Activated CD4-positive, alpha-beta memory T cell treated with anti-CD3 and anti-CD28 coated beads, Interleukin-2, amount 10 ng/mL, durations not matched to agents 7 days and 5 days (primary cell): ENCODE data around the gene ITPRID1. TPM values are rescaled to one million over a fixed set of nuclear protein-coding genes. Genes with fewer than 3 reads are reported as not detected.
"Not testable (repeated sequence)": the region's sequence is repeated elsewhere in the genome, so short reads cannot be mapped to it uniquely, and the experiment has no call there.

Source experiments
- CTCF ChIA-PET: fragments of 350-600 bp; sonication (Branson Sonifier 250); formaldehyde crosslinking; loops from one replicate; lab custom pipeline; 2021; ENCODE audit warnings: antibody characterized with exemption, inconsistent platforms; lab: Charles Lee
- POLR2A ChIA-PET: fragments of 350-600 bp; sonication (Branson Sonifier 250); formaldehyde crosslinking; loops from one replicate; lab custom pipeline; 2021; ENCODE audit warnings: antibody characterized with exemption; lab: Charles Lee
- DNase-seq: peaks from one replicate; pipeline ENCODE4 v3.0.0-alpha.2; 2020
- H3K27ac Mint-ChIP-seq: one replicate; pipeline ENCODE4 v1.8.0; 2021; ENCODE audit warnings: mild to moderate bottlenecking, mixed read lengths
- H3K27me3 Mint-ChIP-seq: one replicate; pipeline ENCODE4 v1.8.0; 2021; ENCODE audit warnings: mixed read lengths
- H3K36me3 Mint-ChIP-seq: one replicate; pipeline ENCODE4 v1.8.0; 2021; ENCODE audit warnings: low read depth, mixed read lengths
- H3K4me1 Mint-ChIP-seq: one replicate; pipeline ENCODE4 v1.8.0; 2021; ENCODE audit warnings: mixed read lengths
- H3K4me3 Mint-ChIP-seq: one replicate; pipeline ENCODE4 v1.8.0; 2021; ENCODE audit warnings: mild to moderate bottlenecking, mixed read lengths
- H3K9me3 Mint-ChIP-seq: one replicate; pipeline ENCODE4 v1.8.0; 2021; ENCODE audit warnings: mixed read lengths
- total RNA-seq, 2 experiments: library from RNA; stranded (reverse); gene quantifications; one replicate each; pipeline ENCODE4 v1.2.3, GENCODE V29; 2021

The ITPRID1 gene
- total RNA-seq, 2 experiments from 2014 or later = not detected

- ChIA-PET POLR2A (no interaction called here), CTCF (no interaction called here)
- Mint-ChIP-seq H3K4me1 (no peaks in the 10 kb centered on the region), H3K27me3 (no peaks in the 10 kb centered on the region), H3K9me3 (peaks cover 2% of the 10 kb centered on the region), H3K36me3 (no peaks in the 10 kb centered on the region), H3K4me3 (no peak overlapping the region), H3K27ac (no peak overlapping the region)
- DNase-seq = no peak
Measured at GRCh38 chr7:31526864-31527263, 13.0 kb downstream of the ITPRID1 start.

GRCh38 chr7:31529103-31529502, 15.2 kb downstream of the ITPRID1 start:
- Mint-ChIP-seq H3K27me3 (no peaks in the 10 kb centered on the region), H3K27ac (no peak overlapping the region), H3K36me3 (no peaks in the 10 kb centered on the region), H3K9me3 (no peaks in the 10 kb centered on the region), H3K4me1 (no peaks in the 10 kb centered on the region), H3K4me3 (no peak overlapping the region)
- ChIA-PET POLR2A (no interaction called here), CTCF (no interaction called here)
- DNase-seq = no peak

DNA sequence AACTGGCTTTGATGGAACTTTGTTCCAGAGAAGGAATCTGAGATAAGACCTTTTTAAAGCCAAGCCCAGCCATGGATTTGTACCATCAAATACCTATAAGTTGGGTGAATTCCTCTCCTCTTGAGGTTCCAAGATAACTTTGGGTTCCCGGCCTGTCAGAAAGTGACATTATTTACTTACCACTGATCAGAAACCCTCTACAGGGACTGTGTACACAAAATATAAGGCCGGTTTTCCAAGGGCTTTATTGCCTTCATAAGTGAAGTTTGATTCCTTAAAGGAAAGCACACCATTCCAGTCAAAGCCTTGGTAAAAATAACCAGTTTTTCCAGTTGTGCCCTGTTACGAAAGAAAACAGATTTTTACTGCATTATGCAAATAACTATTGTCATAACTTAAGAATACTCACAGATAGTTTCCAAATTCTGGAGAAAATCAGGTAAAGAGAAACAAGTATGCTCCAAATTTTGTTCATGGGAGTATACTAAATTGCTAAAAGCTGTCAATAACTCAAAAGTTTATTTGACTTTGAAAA, 26.8 kb downstream of the ITPRID1 start:
- CTCF ChIA-PET, H3K27ac Mint-ChIP-seq, H3K9me3 Mint-ChIP-seq, DNase-seq, H3K4me1 Mint-ChIP-seq, POLR2A ChIA-PET, H3K4me3 Mint-ChIP-seq, H3K27me3 Mint-ChIP-seq, H3K36me3 Mint-ChIP-seq: not testable (repeated sequence)

- Mint-ChIP-seq H3K36me3 (no peaks in the 10 kb centered on the region), H3K4me1 (no peaks in the 10 kb centered on the region), H3K27ac (no peak overlapping the region), H3K9me3 (no peaks in the 10 kb centered on the region), H3K27me3 (no peaks in the 10 kb centered on the region), H3K4me3 (no peak overlapping the region)
- CTCF ChIA-PET = no interaction called here
- POLR2A ChIA-PET = no interaction called here
- DNase-seq = no peak
Measured at GRCh38 chr7:31545549-31545948, 31.7 kb downstream of the ITPRID1 start.

- no peak overlapping the region for H3K27ac Mint-ChIP-seq
- no peak for DNase-seq
- H3K4me3 Mint-ChIP-seq = no peak overlapping the region
- no peaks in the 10 kb centered on the region for H3K4me1 Mint-ChIP-seq
- no peaks in the 10 kb centered on the region for H3K36me3 Mint-ChIP-seq
- no peaks in the 10 kb centered on the region for H3K9me3 Mint-ChIP-seq
- H3K27me3 Mint-ChIP-seq = no peaks in the 10 kb centered on the region
- CTCF ChIA-PET = no interaction called here
- POLR2A ChIA-PET = no interaction called here
Measured at GRCh38 chr7:31549611-31550010, 35.7 kb downstream of the ITPRID1 start.

GRCh38 chr7:31550432-31550831, 36.5 kb downstream of the ITPRID1 start:
- no peak for DNase-seq
- no peak overlapping the region for H3K4me3 Mint-ChIP-seq
- H3K36me3 Mint-ChIP-seq = no peaks in the 10 kb centered on the region
- CTCF ChIA-PET = no interaction called here
- POLR2A ChIA-PET = no interaction called here
- no peaks in the 10 kb centered on the region for H3K4me1 Mint-ChIP-seq
- no peaks in the 10 kb centered on the region for H3K9me3 Mint-ChIP-seq
- H3K27ac Mint-ChIP-seq = no peak overlapping the region
- H3K27me3 Mint-ChIP-seq = no peaks in the 10 kb centered on the region

DNA sequence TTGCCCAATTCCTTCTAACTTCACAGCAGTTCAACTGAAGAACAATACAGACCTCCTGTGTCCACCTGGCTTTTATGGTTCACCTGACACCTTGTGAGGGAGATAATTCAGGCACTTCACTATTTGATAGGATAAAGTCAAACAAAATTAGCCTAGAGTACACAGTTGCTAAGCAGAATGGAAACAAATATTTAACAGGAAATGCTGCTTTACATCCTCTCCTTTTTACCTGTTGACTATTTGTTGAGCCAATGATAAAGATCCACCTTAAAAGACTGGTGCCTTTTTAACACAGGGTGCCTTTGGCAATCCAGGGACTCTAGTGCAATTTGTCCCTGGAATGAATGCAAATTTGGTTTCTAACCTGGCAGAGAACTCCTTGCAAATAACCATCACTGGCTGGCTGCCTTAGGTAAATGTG, 39.8 kb downstream of the ITPRID1 start:
- CTCF ChIA-PET = no interaction called here
- no peaks in the 10 kb centered on the region for H3K9me3 Mint-ChIP-seq
- no peak overlapping the region for H3K27ac Mint-ChIP-seq
- H3K36me3 Mint-ChIP-seq = no peaks in the 10 kb centered on the region
- POLR2A ChIA-PET = no interaction called here
- no peak for DNase-seq
- no peaks in the 10 kb centered on the region for H3K27me3 Mint-ChIP-seq
- H3K4me3 Mint-ChIP-seq = no peak overlapping the region
- H3K4me1 Mint-ChIP-seq = no peaks in the 10 kb centered on the region

DNA sequence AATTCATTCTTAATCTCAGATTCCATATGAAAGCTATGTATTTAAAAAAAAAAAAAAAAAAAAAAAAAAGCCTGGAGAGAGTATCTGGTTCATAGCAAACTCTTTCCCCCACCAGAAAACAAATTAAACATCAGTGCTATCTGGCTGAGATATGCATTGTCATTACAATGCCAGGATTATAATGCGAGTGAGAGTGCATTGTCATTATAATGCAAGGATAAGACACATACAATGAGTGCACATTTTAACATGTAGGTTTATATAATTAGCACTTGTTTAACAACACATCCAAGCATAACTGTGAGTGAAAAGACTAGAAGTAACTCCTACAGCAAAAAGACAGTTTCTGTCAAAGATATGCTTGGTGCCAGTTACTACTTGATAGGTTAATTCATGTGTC, 48.1 kb downstream of the ITPRID1 start:
- no peak overlapping the region for H3K27ac Mint-ChIP-seq
- DNase-seq = no peak
- H3K4me3 Mint-ChIP-seq = no peak overlapping the region
- CTCF ChIA-PET = no interaction called here
- H3K4me1 Mint-ChIP-seq = no peaks in the 10 kb centered on the region
- H3K27me3 Mint-ChIP-seq = no peaks in the 10 kb centered on the region
- H3K36me3 Mint-ChIP-seq = no peaks in the 10 kb centered on the region
- POLR2A ChIA-PET = no interaction called here
- no peaks in the 10 kb centered on the region for H3K9me3 Mint-ChIP-seq

DNA sequence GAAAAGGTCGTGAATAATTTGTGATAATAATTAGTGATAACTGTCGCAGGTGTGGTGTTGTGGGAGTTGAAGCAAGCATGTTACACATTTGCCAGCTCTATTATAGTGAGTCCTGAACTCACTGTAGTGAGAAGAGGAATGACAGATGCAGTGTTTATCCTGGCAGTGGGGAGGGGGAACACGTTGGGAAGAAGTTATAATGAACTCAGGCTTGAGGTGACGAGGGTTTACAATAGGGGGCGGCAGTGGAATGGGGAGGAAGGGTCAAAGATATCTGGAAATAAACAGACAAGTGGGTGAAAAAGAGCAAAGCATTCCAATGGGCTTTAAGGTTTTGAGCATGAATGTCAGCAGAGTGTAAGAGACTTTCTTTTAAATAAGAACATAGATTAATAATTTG, 49.6 kb downstream of the ITPRID1 start:
- no peaks in the 10 kb centered on the region for H3K27me3 Mint-ChIP-seq
- H3K27ac Mint-ChIP-seq = no peak overlapping the region
- no peak overlapping the region for H3K4me3 Mint-ChIP-seq
- no peaks in the 10 kb centered on the region for H3K4me1 Mint-ChIP-seq
- no peak for DNase-seq
- peaks cover 4% of the 10 kb centered on the region for H3K9me3 Mint-ChIP-seq
- CTCF ChIA-PET = no interaction called here
- H3K36me3 Mint-ChIP-seq = no peaks in the 10 kb centered on the region
- POLR2A ChIA-PET = no interaction called here

GRCh38 chr7:31563951-31564350, 50.1 kb downstream of the ITPRID1 start:
- CTCF ChIA-PET = no interaction called here

DNA sequence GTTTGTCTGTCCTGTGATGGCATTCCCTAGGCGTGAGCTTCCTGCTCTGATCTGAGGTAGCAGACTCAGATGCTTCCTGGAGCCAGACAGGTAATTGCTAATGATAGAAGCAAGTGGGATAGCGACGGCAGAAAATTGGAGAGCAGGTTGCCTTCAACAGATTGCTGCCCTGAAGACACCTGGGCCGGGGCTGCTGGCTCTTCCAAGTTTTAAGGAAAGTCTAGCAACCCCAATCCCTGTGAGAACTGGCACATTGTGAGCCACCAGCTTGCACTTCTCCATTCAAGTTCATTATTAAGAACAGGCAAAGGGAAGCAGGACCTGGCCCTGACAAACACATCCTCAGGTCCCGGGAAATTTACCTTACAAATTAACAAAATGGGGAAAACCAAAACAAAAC, 50.8 kb downstream of the ITPRID1 start:
- H3K27ac Mint-ChIP-seq = no peak overlapping the region
- DNase-seq = no peak

More at GRCh38 chr7:31563951-31564350, 50.1 kb downstream of the ITPRID1 start:
- no peak overlapping the region for H3K27ac Mint-ChIP-seq
- POLR2A ChIA-PET = no interaction called here
- H3K4me1 Mint-ChIP-seq = no peaks in the 10 kb centered on the region
- H3K27me3 Mint-ChIP-seq = no peaks in the 10 kb centered on the region
- no peak for DNase-seq
- no peaks in the 10 kb centered on the region for H3K36me3 Mint-ChIP-seq
- H3K9me3 Mint-ChIP-seq = peaks cover 4% of the 10 kb centered on the region
- H3K4me3 Mint-ChIP-seq = no peak overlapping the region

GRCh38 chr7:31569528-31569927, 55.6 kb downstream of the ITPRID1 start:
- Mint-ChIP-seq H3K27ac (no peak overlapping the region), H3K4me3 (no peak overlapping the region), H3K9me3 (peaks cover 4% of the 10 kb centered on the region), H3K4me1 (no peaks in the 10 kb centered on the region), H3K36me3 (no peaks in the 10 kb centered on the region), H3K27me3 (no peaks in the 10 kb centered on the region)
- no peak for DNase-seq
- CTCF ChIA-PET = no interaction called here
- POLR2A ChIA-PET = no interaction called here

More for the DNA sequence above, 50.8 kb downstream of the ITPRID1 start:
- Mint-ChIP-seq H3K9me3 (peaks cover 4% of the 10 kb centered on the region), H3K27me3 (no peaks in the 10 kb centered on the region), H3K4me1 (no peaks in the 10 kb centered on the region), H3K4me3 (no peak overlapping the region), H3K36me3 (no peaks in the 10 kb centered on the region)
- CTCF ChIA-PET = no interaction called here
- POLR2A ChIA-PET = no interaction called here

- H3K9me3 Mint-ChIP-seq = peaks cover 4% of the 10 kb centered on the region
- no peak for DNase-seq
- H3K27me3 Mint-ChIP-seq = no peaks in the 10 kb centered on the region
- H3K4me3 Mint-ChIP-seq = no peak overlapping the region
- H3K36me3 Mint-ChIP-seq = no peaks in the 10 kb centered on the region
- no peak overlapping the region for H3K27ac Mint-ChIP-seq
- ChIA-PET CTCF (no interaction called here), POLR2A (no interaction called here)
- no peaks in the 10 kb centered on the region for H3K4me1 Mint-ChIP-seq
Measured at GRCh38 chr7:31583526-31583925, 69.6 kb downstream of the ITPRID1 start.

- Mint-ChIP-seq H3K36me3 (no peaks in the 10 kb centered on the region), H3K27me3 (no peaks in the 10 kb centered on the region), H3K4me1 (no peaks in the 10 kb centered on the region)
Measured at GRCh38 chr7:31583942-31584341, 70.1 kb downstream of the ITPRID1 start.

More at GRCh38 chr7:31583942-31584341, 70.1 kb downstream of the ITPRID1 start:
- Mint-ChIP-seq H3K27ac (no peak overlapping the region), H3K4me3 (no peak overlapping the region), H3K9me3 (peaks cover 4% of the 10 kb centered on the region)
- POLR2A ChIA-PET = no interaction called here
- CTCF ChIA-PET = no interaction called here
- no peak for DNase-seq
